Kidney capillary endothelial cell (primary cell): ENCODE results near the gene LTBP4.
"Not testable (repeated sequence)": the region's sequence is repeated elsewhere in the genome, so short reads cannot be mapped to it uniquely, and the experiment has no call there.

Source experiments
- DNase-seq: peaks from one replicate; pipeline ENCODE4 v3.0.0-alpha.2; 2018; ENCODE audit warnings: low spot score

Gene LTBP4, protein sequence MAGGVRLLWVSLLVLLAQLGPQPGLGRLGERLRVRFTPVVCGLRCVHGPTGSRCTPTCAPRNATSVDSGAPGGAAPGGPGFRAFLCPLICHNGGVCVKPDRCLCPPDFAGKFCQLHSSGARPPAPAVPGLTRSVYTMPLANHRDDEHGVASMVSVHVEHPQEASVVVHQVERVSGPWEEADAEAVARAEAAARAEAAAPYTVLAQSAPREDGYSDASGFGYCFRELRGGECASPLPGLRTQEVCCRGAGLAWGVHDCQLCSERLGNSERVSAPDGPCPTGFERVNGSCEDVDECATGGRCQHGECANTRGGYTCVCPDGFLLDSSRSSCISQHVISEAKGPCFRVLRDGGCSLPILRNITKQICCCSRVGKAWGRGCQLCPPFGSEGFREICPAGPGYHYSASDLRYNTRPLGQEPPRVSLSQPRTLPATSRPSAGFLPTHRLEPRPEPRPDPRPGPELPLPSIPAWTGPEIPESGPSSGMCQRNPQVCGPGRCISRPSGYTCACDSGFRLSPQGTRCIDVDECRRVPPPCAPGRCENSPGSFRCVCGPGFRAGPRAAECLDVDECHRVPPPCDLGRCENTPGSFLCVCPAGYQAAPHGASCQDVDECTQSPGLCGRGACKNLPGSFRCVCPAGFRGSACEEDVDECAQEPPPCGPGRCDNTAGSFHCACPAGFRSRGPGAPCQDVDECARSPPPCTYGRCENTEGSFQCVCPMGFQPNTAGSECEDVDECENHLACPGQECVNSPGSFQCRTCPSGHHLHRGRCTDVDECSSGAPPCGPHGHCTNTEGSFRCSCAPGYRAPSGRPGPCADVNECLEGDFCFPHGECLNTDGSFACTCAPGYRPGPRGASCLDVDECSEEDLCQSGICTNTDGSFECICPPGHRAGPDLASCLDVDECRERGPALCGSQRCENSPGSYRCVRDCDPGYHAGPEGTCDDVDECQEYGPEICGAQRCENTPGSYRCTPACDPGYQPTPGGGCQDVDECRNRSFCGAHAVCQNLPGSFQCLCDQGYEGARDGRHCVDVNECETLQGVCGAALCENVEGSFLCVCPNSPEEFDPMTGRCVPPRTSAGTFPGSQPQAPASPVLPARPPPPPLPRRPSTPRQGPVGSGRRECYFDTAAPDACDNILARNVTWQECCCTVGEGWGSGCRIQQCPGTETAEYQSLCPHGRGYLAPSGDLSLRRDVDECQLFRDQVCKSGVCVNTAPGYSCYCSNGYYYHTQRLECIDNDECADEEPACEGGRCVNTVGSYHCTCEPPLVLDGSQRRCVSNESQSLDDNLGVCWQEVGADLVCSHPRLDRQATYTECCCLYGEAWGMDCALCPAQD (N-terminal part only)

DNA sequence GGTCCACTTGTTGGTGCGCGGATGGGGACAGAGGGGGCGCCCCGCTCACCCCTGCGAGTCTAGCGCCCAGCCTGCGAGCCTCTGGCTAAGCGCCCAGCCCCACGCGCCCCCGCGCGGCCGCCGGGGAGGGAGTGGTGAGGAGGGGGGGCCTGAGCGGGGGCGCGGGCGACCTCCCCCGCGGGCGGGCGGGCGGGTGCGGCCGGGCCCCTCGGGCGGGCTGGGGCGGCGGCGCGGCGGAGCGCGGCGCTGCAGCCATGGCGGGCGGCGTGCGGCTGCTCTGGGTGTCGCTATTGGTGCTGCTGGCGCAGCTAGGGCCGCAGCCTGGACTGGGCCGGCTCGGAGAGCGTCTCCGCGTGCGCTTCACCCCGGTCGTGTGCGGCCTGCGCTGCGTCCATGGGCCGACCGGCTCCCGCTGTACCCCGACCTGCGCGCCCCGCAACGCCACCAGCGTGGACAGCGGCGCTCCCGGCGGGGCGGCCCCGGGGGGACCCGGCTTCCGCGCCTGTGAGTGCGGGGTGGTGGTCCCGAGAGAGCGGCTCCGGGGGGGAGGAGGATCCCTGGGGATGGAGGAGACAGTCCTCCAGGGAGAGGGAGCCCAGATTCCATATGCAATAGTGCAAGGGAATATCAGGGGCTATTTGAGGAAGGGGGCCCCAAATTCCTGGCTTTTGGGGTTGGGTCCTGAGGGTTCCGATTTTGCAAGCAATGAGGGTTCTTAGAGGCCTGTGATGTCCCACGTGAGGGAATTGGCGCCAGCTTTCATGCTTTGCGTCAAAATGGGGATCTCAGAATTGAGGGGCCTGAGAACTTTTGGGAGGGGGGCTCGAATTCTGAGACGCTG is at the start of gene LTBP4:
TSS of gene LTBP4 (plus strand) at position 236 of the 841 bp plus-strand sequence. CDS start at position 255, 19 bp downstream.
- no peak for DNase-seq

DNA sequence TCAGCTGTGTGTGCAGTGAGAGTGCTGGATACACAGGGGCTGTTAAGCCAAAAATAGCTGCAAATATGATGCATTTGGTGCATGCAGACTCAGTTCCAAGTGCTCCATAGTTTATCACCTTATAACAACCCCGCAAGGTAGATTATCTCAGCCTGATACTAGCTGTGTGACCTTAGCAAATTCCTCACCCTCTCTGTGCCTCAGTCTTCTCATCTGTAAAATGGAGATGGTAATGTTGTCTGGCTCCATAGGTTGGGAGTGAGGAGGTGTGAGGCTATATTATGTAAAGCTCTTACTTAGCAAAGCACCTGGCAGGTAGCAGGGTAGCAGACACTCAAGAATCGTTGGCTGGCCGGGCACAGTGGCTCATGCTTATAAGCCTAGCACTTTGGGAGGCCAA is 48.3 kb upstream of the LTBP4 start:
- DNase-seq, result no peak

DNA sequence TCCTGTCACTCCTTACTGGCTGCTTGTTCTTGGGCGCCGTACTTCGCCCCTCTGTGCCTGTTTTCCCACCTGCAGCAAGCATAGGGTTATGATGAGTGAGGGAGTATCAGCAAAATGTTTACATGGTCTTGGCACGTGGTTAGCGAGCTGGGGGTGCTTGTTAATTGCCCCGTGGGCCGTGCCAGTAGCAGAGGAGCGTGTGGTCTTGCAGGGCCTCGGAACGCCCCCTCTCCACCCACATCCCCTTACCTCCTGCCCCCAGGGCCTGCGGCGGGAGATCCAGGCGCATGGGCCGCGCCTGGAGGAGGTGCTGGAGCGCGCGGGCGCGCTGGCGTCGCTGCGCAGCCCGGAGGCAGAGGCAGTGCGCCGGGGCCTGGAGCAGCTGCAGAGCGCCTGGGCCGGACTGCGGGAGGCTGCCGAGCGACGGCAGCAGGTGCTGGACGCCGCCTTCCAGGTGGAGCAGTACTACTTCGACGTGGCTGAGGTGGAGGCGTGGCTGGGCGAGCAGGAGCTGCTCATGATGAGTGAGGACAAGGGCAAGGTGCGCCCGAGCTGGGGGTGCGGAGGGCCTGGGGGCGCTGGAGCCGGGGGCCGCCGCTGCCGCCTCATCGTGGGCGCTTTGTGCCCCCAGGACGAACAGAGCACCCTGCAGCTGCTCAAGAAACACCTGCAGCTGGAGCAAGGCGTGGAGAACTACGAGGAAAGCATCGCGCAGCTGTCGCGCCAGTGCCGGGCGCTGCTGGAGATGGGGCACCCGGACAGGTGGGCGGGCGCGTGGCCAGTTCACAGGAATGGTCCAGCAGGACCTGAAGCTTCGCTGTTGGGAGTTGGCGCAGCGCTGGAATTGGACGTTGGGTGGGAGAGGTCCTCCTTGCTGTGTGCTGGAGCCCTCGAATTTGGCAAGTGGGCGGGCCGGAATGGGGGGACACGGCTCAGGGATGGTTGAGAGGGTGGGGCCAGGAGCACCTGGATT is 47.0 kb upstream of the LTBP4 start:
- DNase-seq, result no peak

DNA sequence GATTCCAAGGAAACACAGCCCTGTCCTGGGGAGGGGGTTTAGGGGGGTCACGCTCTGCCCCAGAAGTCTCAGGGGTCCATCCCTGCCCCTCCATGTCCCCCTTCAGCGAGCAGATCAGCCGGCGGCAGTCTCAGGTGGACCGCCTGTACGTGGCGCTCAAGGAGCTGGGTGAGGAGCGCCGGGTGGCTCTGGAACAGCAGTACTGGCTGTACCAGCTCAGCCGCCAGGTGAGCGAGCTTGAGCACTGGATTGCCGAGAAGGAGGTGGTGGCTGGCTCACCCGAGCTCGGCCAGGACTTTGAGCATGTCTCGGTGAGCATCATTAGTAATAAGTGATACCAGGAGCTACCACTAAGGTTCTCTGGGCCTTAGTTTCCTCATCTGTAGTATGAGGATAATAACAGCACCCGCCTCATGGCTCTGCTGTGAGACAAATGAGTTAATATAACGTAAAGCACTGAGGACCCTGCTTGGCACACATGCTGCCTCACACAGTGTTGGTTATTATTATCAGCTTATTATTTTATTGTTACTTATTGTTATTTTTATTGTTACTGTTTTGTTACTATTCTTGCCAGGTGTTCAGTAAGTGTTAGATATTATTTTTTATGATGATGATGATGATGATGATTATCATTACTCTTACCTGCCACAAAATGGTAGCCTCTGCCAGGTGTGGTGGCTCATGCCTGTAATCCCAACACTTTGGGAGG is 45.0 kb upstream of the LTBP4 start:
- DNase-seq, result no peak

DNA sequence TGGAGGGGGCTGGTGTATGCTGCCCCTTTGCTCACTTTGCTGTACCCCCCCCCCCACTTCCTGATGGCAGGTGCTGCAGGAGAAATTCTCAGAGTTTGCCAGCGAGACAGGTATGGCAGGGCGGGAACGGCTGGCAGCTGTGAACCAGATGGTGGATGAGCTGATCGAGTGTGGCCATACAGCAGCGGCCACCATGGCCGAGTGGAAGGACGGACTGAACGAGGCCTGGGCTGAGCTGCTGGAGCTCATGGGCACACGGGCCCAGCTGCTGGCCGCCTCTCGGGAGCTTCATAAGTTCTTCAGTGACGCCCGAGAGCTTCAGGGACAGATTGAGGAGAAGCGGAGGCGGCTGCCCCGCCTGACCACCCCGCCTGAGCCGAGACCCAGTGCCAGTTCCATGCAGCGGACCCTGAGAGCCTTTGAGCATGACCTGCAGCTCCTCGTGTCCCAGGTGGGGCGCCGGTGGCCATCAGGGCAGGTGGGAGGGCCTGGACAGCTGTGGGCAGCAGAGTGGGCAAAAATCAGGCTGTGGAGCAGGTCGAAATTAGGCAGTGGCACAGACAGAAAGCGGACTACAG is 44.1 kb upstream of the LTBP4 start:
- no peak for DNase-seq

DNA sequence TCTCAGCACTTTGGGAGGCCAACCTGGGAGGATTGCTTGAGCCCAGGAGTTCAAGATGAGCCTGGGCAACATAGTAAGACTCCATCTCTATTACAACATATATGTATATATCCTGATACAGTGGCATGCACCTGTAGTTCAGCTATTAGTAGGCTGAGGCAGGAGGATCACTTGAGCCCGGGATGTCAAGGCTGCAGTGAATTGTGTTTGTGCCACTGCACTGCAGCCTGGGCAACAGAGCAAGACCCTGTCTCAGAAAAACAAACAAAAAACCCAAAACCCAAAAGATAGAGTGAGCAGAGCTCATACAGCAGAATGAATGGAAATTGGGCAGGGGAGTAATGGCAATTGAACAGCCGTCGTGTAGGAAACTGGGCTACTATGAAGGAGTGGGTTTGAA is 41.8 kb upstream of the LTBP4 start:
- no peak for DNase-seq

DNA sequence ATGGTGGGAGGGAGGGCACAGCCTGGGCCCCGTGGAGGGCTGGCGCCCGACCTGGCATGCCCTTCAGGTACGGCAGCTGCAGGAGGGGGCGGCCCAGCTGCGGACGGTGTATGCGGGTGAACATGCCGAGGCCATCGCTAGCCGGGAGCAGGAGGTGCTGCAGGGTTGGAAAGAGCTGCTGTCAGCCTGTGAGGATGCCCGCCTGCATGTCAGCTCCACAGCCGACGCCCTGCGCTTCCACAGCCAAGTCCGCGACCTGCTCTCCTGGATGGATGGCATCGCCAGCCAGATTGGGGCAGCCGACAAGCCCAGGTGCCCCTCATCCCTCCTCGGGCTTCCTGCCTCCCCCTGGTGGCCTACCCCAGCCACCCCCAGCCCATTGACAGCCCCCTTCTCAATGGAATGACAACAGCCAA is 41.1 kb upstream of the LTBP4 start:
- DNase-seq, result no peak

DNA sequence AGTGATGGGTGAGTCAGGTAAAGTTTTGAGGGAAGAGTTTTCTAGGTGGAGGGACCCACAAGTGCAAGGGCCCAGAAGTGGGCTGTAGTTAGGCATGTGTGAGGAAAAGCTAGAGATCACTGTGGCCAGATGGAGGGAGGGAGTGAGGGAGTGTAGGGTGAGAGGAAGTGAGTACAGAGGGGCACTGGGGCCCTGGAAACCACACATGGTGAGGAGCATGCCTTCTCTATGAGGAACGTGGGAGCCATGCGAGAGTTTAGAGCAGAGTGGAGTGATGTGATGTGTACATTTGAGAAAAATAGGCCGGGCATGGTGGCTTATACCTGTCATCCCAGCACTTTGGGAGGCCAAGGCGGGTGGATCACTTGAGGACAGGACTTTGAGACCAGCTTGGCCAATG is 39.2 kb upstream of the LTBP4 start:
- no peak for DNase-seq

DNA sequence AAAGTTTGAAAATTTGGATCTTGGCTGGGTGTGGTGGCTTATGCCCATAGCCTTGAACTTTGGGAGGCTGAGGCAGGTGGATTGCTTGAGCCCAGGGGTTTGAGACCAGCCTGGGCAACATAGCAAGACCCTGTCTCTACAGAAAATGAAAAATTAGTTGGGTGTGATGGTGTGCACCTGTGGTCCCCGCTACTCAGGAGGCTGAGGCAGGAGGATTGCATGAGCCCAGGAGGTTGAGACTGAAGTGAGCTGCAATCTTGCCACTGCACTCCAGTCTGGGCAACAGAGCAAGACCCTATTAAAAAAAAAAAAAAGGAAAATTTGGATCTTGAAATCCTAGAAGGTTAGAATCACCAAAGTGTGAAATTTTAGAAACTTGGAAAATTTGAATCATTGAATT is 36.6 kb upstream of the LTBP4 start:
- DNase-seq, result not testable (repeated sequence)

DNA sequence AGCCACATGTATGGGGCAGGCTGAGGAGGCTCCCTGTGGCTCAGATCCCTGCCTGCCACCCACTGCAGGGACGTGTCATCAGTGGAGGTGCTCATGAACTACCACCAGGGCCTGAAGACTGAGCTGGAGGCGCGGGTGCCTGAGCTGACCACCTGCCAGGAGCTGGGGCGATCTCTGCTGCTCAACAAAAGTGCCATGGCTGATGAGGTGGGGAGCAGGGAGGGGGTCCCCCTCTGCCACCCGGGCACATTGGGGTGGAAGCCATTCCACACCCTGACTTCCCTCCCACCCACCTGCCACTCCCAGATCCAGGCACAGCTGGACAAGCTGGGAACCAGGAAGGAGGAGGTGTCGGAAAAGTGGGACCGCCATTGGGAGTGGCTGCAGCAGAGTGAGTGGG is 35.8 kb upstream of the LTBP4 start:
- DNase-seq, result no peak

DNA sequence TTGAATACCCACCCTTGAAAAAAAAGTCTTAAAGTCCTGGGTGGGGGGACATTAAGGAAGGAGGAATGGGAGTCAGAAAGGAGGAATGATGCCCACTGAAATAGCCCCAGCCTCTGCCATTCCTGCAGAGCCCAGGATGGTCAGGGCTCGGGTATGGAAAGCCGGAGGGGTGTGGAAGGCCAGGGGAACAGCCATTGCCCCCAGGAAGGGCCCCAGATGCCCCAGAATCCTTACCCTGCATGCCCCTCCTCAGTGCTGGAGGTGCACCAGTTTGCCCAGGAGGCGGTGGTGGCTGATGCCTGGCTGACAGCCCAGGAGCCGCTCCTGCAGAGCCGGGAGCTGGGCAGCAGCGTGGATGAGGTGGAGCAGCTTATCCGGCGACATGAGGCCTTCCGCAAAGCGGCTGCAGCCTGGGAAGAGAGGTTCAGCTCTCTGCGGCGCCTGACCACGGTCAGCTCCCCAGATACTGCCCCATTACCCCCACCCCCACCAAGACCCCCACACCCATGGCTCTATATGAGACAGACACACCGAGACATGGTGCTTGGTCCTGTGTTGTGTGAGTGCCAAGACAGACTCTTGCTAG is 35.2 kb upstream of the LTBP4 start:
- no peak for DNase-seq

DNA sequence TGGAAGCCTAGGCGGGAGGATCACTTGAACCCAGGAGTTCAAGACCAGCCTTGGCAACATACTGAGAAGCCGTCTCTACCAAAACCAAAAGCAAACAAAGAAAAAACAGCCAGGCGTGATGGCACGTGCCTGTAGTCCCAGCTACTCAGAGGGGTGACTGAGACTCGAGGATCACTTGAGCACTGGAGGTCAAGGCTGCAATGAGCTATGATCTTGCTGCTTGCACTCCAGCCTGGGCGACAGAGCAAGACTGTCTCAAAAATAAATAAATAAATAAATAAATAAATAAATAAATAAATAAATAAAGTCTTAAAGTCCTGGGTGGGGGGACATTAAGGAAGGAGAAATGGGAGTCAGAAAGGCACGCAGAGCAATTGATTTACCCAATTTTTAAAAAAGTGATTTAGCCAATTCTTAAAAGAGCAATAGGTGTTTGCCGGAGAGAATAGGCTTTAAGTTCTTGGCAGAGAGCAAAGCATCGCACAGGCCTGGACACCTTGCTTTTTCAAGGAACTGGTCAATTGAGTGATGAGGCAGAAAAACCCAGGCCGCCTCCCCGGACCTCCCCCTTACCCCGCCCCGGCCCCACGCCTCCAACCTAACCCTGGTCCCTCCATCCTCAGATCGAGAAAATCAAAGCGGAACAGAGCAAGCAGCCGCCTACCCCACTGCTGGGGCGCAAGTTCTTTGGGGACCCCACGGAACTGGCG is 34.0 kb upstream of the LTBP4 start:
- no peak for DNase-seq

DNA sequence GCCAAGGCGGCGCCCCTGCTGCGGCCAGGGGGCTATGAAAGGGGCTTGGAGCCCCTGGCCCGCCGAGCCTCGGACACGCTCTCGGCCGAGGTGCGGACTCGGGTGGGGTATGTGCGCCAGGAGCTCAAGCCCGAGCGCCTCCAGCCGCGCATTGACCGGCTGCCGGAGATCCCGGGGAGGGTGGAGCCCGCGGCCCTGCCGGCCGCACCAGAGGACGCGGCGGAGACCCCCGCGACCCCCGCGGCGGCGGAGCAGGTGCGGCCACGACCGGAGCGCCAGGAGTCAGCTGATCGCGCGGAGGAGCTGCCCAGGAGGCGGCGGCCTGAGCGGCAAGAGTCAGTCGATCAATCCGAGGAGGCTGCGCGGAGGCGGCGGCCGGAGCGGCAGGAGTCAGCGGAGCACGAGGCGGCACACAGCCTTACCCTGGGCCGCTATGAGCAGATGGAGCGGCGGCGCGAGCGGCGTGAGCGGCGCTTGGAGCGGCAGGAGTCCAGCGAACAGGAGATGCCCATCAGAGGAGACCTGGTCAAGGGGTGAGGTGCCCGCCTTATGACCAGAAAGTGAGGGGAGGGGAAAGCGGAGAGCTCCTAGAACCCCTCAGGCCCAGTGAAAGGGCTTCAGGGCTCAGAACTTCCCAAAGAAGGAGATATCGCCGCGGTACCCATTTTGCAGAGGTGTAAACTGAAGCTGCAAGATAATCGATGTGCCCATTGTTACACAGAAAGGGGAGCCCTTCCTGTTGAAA is 33.2 kb upstream of the LTBP4 start:
- DNase-seq, result no peak

DNA sequence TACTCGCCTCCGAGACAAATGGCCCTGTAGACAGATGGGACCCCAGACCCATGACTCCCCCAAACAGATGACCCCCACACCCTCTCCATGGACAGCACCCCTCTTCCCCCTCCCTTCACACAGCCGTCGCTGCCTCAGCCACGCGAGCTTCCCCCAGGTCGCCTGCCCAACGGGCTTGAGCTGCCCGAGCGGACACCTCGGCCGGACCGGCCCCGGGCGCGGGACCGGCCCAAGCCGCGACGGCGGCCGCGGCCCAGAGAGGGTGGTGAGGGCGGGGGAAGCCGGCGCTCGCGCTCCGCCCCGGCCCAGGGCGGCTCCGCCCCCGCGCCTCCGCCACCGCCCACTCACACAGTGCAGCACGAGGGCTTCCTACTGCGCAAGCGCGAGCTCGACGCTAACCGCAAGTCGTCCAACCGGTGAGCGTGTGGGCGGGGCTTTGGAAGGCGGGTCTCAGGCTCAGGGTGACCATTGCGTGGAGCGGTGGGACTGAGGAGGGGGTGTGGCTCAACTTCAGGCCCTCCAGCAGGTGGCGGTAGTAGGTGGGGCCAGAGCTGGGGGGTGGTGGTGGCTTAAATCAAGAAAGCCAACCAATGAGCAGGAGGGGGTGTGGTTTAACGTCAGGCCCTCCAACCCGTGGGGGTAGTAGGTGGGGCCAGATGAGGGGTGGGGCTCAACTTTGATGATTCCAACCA is 30.7 kb upstream of the LTBP4 start:
- DNase-seq, result peak; percentile 99

DNA sequence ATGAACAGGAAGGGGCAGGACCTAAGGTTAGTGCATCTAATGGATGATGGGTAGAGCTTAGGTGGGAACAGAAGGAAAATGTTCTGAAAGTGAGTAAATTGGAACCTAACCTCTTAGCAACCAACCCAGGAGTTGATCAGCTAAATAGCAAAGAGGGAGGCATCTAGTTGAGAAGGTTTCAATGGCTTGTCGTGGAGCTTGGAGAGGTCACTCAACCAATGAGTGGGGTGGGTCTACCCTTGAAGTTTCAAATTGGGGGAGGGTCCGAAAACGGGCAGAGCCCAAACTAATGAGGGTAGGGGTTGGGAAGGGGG is 30.2 kb upstream of the LTBP4 start:
- DNase-seq, result no peak

DNA sequence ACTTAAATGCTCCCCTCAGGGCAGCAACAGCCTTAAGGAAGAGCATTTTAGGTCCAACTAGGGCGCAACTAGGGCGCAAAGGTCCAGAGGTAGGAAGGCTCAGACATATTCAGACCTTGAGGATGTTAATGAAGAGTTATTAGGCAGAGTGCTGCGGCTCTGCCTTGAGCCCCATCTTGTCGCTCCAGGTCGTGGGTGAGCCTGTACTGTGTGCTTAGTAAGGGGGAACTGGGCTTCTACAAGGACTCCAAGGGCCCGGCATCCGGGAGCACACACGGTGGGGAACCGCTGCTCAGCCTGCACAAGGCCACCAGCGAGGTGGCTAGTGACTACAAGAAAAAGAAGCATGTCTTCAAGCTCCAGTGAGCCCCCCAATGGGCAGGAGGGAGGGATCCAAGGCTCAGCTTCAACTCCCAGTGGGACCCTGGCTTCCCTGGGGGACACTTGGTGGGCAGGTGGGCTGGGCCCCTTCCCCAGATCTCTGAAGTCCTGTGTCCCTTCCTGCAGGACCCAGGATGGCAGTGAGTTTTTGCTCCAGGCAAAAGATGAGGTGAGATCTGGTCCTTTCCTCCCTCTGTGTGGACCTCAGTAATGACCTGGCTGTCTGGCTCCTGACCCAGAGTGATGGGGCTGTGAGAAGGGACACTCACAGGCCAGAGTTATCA is 29.2 kb upstream of the LTBP4 start:
- no peak for DNase-seq
